Right cardiac atrium (tissue), 5 donors: ENCODE data around the gene EIF4E. TPM values are rescaled to one million over a fixed set of nuclear protein-coding genes. Genes with fewer than 3 reads are reported as not detected.
"Not testable (repeated sequence)": the region's sequence is repeated elsewhere in the genome, so short reads cannot be mapped to it uniquely, and the experiment has no call there.

Experiments
- ATAC-seq, 2 donors: fragments of 200-7000 bp; cut with Tn5 transposase; one replicate each; pipeline versions ENCODE4 v1.8.0 to v1.9.1; 2020; ENCODE audit warnings: moderate library complexity in 2 of 2, mild to moderate bottlenecking in 1 of 2
- DNase-seq, 3 donors: peaks; one replicate each; pipeline ENCODE4 v3.0.0-alpha.2; 2020
- H3K27ac ChIP-seq: one replicate; pipeline ENCODE4 v1.5.1; 2013; ENCODE audit warnings: mild to moderate bottlenecking, low read length, control low read depth, moderate library complexity
- H3K27me3 ChIP-seq: one replicate; pipeline ENCODE4 v1.6.1; 2013; ENCODE audit not compliant: control insufficient read depth, insufficient read depth
- H3K4me1 ChIP-seq: one replicate; pipeline ENCODE4 v1.6.1; 2013; ENCODE audit warnings: low read length; ENCODE audit not compliant: control insufficient read depth, insufficient read depth
- H3K4me3 ChIP-seq: one replicate; pipeline ENCODE4 v1.5.1; 2013; ENCODE audit warnings: low read length, control low read depth
- H3K9me3 ChIP-seq: one replicate; pipeline ENCODE4 v1.6.1; 2013; ENCODE audit warnings: low read length; ENCODE audit not compliant: control insufficient read depth
- WGBS: extraction: QIAGEN DNeasy Blood & Tissue Kit; methylation state at CpG from one replicate; pipeline ENCODE4 v1.1.7; 2013; 5-methylcytosine and 5-hydroxymethylcytosine counted together
- intact Hi-C, 4 donors: fragments of 100-400 bp; cut with DNase I; formaldehyde crosslinking; loops; one replicate each; pipeline versions ENCODE4 v1.11.0 to v1.14.0; 2022 to 2023
- polyA plus RNA-seq: library from polyadenylated mRNA; stranded (reverse); fragments of 200-250 nt; gene quantifications from one replicate; pipeline ENCODE4 v1.2.3, GENCODE V29; 2013
- total RNA-seq, 4 donors: library from RNA; stranded (reverse); fragmentation: NEBNext Ultra II Directional; extraction: Animal tissue kit (Norgen Biotek cat#: 25700); gene quantifications; one replicate each; pipeline ENCODE4 v1.2.1, GENCODE V29; 2021
- donor health status: healthy with polysubstance abuse.
- donor health status: DM: no; HTN: yes; CAD: no.
- donor health status: DM: no; HTN: no; CAD: no.
- donor health status: DM: no; HTN: yes; CAD: no; lungs with severe emphysema.
- donor health status: DM: yes; HTN: yes; CAD: no.

Gene EIF4E
- total and polyA plus RNA-seq, 5 donors, result 26.3 to 73.4 (median 67.0) TPM

DNA sequence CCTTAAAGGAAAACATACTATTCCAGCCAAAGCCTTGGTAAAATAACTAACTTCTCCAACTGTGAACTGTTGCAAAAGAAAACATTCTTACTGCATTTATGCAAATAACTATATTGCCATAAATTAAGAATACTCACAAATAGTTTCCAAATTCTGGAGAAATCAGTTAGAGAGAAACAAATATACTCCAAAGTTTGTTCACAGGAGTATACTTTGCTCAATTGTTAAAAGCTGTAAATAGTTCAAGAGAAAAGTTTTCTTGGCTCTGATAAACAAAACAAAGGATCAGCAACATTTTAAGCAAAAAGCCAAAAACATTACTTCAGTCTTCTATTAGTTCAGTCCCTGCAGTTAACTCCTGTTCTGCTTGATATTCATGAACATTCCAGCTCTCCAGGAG, 83.0 kb downstream of the EIF4E start:
- intact Hi-C loops, result no loop called here
- no peak for ATAC-seq
- Histone ChIP-seq H3K4me3 (no peak overlapping the region), H3K27ac (no peak overlapping the region), H3K27me3 (no peaks in the 10 kb centered on the region), H3K9me3 (no peaks in the 10 kb centered on the region), H3K4me1 (no peaks in the 10 kb centered on the region)
- no peak for DNase-seq

DNA sequence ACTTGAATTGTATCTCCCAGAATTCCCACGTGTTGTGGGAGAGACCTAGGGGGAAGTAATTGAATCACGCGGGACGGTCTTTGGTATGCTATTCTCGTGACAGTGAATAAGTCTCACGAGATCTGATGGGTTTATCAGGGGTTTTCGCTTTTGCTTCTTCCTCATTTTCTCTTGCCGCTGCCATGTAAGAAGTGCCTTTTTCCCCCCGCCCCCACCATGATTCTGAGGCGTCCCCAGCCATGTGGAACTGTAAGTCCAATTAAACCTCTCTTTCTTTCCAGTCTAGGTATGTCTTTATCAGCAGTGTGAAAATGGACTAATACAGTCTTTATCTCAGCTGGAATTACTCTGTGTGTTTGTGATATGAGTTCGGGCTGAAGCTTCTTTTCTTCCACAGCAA, 86.0 kb downstream of the EIF4E start:
- ATAC-seq, intact Hi-C loops: not testable (repeated sequence)
- WGBS, result 83% methylated on average over 11 of the region's 11 CpGs

DNA sequence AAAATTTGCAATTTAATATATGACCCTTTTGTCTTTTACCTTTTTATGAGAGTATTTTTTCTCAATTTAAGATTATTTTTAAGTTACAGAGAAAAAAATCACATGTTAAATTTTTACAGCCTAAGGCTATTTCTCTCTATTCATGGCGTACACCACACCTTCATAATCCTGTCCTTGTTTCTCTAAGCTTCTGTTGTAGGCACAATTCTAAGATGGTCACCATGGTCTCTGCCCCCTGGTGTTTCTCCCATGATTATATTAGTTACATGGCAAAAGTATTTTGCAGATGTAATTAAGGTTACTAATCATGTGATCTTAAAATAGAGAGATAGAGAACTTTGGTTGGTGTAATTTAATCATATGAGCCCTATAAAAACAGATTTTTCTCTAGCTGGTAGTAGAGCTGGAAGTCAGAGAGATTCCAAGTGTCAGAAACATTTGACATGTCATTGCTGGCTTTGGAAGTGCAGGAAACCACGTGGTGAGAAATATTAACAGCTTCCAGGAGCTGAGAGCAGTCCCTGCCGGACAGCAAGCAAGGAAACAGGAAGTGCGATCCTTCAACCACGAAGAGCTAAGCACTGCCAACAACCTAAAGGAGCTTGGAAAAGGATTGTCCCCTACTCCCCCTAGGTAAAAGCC, 89.8 kb downstream of the EIF4E start:
- intact Hi-C loops, result no loop called here
- no peaks in the 10 kb centered on the region for H3K9me3 ChIP-seq
- peak; percentile 81 to 82 for ATAC-seq
- WGBS, result 26% methylated on average over 5 of the region's 5 CpGs
- H3K4me3 ChIP-seq, result peak overlapping the region; percentile 18
- peak in 1 of 3 donors; percentile 13 for DNase-seq
- no peaks in the 10 kb centered on the region for H3K4me1 ChIP-seq
- no peaks in the 10 kb centered on the region for H3K27me3 ChIP-seq
- H3K27ac ChIP-seq, result no peak overlapping the region

More for the DNA sequence above, 86.0 kb downstream of the EIF4E start:
- not testable (repeated sequence) for H3K4me3 ChIP-seq, H3K4me1 ChIP-seq, H3K27me3 ChIP-seq, DNase-seq, H3K27ac ChIP-seq, H3K9me3 ChIP-seq

DNA sequence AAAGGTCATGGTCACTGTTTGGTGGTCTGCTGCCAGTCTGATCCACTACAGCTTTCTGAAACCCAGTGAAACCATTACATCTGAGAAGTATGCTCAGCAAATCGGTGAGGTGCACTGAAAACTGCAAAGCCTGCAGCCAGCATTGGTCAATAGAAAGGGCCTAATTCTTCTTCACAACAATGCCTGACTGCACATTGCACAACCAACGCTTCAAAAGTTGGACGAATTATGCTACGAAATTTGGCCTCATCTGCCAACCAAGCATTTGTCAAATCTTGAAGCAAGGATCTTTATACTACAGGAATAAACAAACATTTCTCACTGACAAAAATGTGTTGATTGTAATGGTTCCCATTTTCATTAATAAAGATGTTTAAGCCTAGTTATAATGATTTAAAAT, 90.4 kb downstream of the EIF4E start:
- H3K4me3 ChIP-seq, result no peak overlapping the region
- 89% methylated on average over 4 of the region's 4 CpGs for WGBS
- H3K27me3 ChIP-seq, result no peaks in the 10 kb centered on the region
- intact Hi-C loops, result no loop called here
- no peak for ATAC-seq
- DNase-seq, result no peak
- no peaks in the 10 kb centered on the region for H3K4me1 ChIP-seq
- H3K27ac ChIP-seq, result no peak overlapping the region
- H3K9me3 ChIP-seq, result no peaks in the 10 kb centered on the region

DNA sequence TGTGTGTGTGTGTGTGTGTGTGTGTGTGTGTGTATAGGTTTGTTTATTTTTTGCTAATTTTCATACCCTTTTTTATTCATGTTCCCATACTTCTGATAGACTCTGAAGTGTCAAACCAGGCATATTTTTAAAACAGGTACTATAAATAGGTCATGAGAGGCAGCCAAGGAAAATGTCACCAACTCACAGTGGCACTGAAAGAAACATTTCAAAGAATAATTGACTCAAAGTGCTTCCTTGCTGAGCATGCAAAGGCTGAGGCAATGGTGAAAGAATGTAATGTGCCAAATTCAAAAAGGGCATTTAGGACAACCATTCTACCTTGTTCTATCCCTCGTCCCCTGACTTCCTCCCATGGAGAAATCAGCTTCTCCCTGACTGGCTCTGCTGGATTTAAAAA, 95.5 kb downstream of the EIF4E start:
- Histone ChIP-seq H3K27ac (no peak overlapping the region), H3K9me3 (no peaks in the 10 kb centered on the region), H3K4me1 (no peaks in the 10 kb centered on the region), H3K27me3 (no peaks in the 10 kb centered on the region), H3K4me3 (no peak overlapping the region)
- no peak for DNase-seq
- intact Hi-C loops, result no loop called here
- 61% methylated on average over 1 of the region's 1 CpG for WGBS
- ATAC-seq, result peak; percentile 53 to 64

DNA sequence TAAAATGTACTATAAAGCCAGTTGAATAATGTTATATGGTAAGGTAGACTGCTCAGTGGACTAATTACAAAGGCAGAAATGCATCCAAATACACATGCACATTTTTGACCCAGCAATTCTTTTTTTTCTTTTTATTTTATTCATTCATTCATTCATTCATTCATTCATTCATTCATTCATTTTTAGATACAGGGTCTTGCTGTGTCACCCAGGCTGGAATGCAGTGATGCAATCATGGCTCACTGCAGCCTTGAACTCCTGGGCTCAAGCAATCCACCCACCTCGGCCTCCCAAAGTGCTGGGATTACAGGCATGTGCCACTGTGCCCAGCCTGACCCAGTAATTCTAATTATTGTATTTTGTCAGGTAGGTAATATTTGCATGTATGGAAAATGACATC, 97.9 kb downstream of the EIF4E start:
- 93% methylated on average over 1 of the region's 1 CpG for WGBS
- intact Hi-C loops, H3K4me1 ChIP-seq, H3K9me3 ChIP-seq, ATAC-seq, H3K27ac ChIP-seq, DNase-seq, H3K4me3 ChIP-seq, H3K27me3 ChIP-seq: not testable (repeated sequence)

Other genes with a start within 250 kb of the EIF4E start
- gene METAP1, start 66.6 kb upstream of the EIF4E start, total RNA-seq, result 10 to 100 TPM; 37.0 to 53.2 (median 40.8) TPM
- 26.7 TPM for gene METAP1, start 66.6 kb upstream of the EIF4E start, polyA plus RNA-seq
- gene ADH5, start 159.7 kb upstream of the EIF4E start, total RNA-seq, result 100 to 1,000 TPM; 117 to 133 (median 128) TPM
- 105 TPM for gene ADH5, start 159.7 kb upstream of the EIF4E start, polyA plus RNA-seq
- under 1 TPM in 1 of 4 donors, not detected in 3; 0.42 TPM for gene ADH4, start 215.2 kb upstream of the EIF4E start, total RNA-seq
- gene ADH4, start 215.2 kb upstream of the EIF4E start, polyA plus RNA-seq, result 0.48 TPM